Progenitor cell of endocrine pancreas (in vitro differentiated cells): ENCODE results near the gene CEP68. TPM values are rescaled to one million over a fixed set of nuclear protein-coding genes. Genes with fewer than 3 reads are reported as not detected.

Experiments
- DNase-seq: peaks from one replicate; pipeline ENCODE4 v3.0.0; 2021; ENCODE audit warnings: low spot score; ENCODE audit not compliant: unreplicated experiment
- H3K27ac Mint-ChIP-seq: 2 replicates; pipeline ENCODE4 v1.8.0; 2021; ENCODE audit warnings: mild to moderate bottlenecking, moderate library complexity, mixed read lengths
- H3K27me3 Mint-ChIP-seq: 2 replicates; pipeline ENCODE4 v1.8.0; 2021; ENCODE audit warnings: mixed read lengths
- H3K36me3 Mint-ChIP-seq: 2 replicates; pipeline ENCODE4 v1.8.0; 2022; ENCODE audit warnings: mixed read lengths; ENCODE audit not compliant: insufficient read depth
- H3K4me1 Mint-ChIP-seq: 2 replicates; pipeline ENCODE4 v1.8.0; 2021; ENCODE audit warnings: low read depth, mixed read lengths
- H3K4me3 Mint-ChIP-seq: 2 replicates; pipeline ENCODE4 v1.8.0; 2021; ENCODE audit warnings: low read depth, mild to moderate bottlenecking, moderate library complexity, mixed read lengths
- H3K9me3 Mint-ChIP-seq: 2 replicates; pipeline ENCODE4 v1.8.0; 2021; ENCODE audit warnings: low read depth, mixed read lengths
- total RNA-seq: library from RNA; stranded (reverse); gene quantifications from 2 replicates; pipeline ENCODE4 v1.2.1, GENCODE V29; 2021
- TF ChIP-seq, protein P1 (sequence below): fragments of 200-600 bp; sonication (generic); IDR thresholded peaks from one replicate; pipeline ENCODE4 v1.5.0; 2021; ENCODE audit warnings: antibody characterized with exemption, mild to moderate bottlenecking; ENCODE audit not compliant: unreplicated experiment

CEP68 gene
- total RNA-seq, 1 donor from 2014 or later, result 22.0 TPM

- Mint-ChIP-seq H3K27ac (peak overlapping the region; percentile 63), H3K9me3 (peaks cover under 1% of the 10 kb centered on the region), H3K27me3 (no peaks in the 10 kb centered on the region), H3K36me3 (no peaks in the 10 kb centered on the region), H3K4me3 (peak overlapping the region; percentile 74), H3K4me1 (peaks cover 26% of the 10 kb centered on the region)
- TF ChIP-seq, protein P1, sequence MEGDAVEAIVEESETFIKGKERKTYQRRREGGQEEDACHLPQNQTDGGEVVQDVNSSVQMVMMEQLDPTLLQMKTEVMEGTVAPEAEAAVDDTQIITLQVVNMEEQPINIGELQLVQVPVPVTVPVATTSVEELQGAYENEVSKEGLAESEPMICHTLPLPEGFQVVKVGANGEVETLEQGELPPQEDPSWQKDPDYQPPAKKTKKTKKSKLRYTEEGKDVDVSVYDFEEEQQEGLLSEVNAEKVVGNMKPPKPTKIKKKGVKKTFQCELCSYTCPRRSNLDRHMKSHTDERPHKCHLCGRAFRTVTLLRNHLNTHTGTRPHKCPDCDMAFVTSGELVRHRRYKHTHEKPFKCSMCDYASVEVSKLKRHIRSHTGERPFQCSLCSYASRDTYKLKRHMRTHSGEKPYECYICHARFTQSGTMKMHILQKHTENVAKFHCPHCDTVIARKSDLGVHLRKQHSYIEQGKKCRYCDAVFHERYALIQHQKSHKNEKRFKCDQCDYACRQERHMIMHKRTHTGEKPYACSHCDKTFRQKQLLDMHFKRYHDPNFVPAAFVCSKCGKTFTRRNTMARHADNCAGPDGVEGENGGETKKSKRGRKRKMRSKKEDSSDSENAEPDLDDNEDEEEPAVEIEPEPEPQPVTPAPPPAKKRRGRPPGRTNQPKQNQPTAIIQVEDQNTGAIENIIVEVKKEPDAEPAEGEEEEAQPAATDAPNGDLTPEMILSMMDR, result no peak
- no peak for DNase-seq
Measured at GRCh38 chr2:65057054-65057375, 799 bp downstream of the CEP68 start.

- H3K9me3 Mint-ChIP-seq, result no peaks in the 10 kb centered on the region
- H3K27ac Mint-ChIP-seq, result peak overlapping the region; percentile 85
- H3K36me3 Mint-ChIP-seq, result no peaks in the 10 kb centered on the region
- no peaks in the 10 kb centered on the region for H3K27me3 Mint-ChIP-seq
- TF ChIP-seq, protein P1, result no peak
- peak overlapping the region; percentile 74 for H3K4me3 Mint-ChIP-seq
- no peak for DNase-seq
- peaks cover 26% of the 10 kb centered on the region for H3K4me1 Mint-ChIP-seq
Measured at GRCh38 chr2:65057391-65058052, 1.3 kb downstream of the CEP68 start.

DNA sequence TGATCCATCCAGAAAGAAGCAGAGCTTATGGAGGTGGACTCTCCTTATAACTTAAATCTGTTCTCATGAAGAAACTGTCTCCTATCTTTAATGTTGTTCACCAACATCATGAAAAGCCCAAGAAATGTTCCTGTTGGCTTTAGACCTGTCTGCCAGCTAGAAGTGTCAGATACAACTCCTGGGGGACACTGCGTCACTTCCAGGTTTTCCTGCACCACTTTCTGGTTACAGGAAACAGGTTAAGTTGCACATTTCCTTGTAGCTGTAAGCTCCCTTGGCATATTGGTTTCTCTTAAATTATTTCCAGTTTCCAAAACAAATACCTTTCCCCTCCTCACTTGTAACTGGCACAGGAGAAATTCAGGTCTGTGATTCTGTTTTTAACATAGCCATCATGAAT lies 2.9 kb downstream of the CEP68 start:
- H3K27me3 Mint-ChIP-seq, result no peaks in the 10 kb centered on the region
- H3K4me1 Mint-ChIP-seq, result peaks cover 29% of the 10 kb centered on the region
- H3K9me3 Mint-ChIP-seq, result no peaks in the 10 kb centered on the region
- DNase-seq, result no peak
- H3K27ac Mint-ChIP-seq, result no peak overlapping the region
- no peak overlapping the region for H3K4me3 Mint-ChIP-seq
- TF ChIP-seq, protein P1, result no peak
- H3K36me3 Mint-ChIP-seq, result no peaks in the 10 kb centered on the region

DNA sequence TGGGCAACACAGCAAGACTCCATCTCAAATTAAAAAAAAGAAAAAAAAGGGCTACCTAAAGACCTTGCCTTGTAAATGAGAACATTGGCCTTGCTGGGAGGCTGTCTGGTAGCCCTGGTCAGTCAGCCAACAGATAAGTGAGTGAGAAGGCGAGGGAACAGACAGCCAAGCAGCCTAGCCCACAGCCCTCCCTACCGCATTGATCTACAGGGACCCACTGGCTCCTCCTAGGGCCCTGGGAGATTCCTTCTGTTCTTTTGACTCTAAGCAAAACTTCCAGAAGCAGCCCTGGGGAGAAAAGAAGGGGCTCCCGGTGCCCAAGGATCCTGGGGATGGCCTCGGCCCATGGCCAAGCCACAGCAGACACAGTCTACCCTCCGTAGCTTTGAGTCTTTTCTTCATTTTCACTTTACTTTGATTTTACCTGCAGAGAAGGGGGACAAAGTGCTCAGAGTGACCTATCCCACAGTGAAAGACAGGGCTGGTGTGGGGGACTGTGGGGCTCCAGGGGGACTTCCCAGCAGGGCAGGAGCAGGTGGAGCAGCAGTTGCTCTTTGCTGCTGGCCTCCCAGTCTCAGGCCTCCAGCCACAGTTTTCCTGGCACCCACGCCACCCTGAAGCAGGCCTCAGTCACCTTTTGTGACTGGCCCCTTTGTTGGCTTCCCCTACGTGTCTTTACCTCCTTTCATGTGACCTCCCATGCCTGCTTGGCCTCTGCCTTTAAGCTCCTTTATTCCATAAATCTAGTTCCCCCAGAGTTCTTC lies 5.1 kb downstream of the CEP68 start:
- H3K4me1 Mint-ChIP-seq, result peaks cover 23% of the 10 kb centered on the region
- peaks cover 2% of the 10 kb centered on the region for H3K36me3 Mint-ChIP-seq
- no peak for DNase-seq
- TF ChIP-seq, protein P1, result no peak
- no peak overlapping the region for H3K4me3 Mint-ChIP-seq
- H3K27ac Mint-ChIP-seq, result no peak overlapping the region
- no peaks in the 10 kb centered on the region for H3K27me3 Mint-ChIP-seq
- H3K9me3 Mint-ChIP-seq, result no peaks in the 10 kb centered on the region

DNA sequence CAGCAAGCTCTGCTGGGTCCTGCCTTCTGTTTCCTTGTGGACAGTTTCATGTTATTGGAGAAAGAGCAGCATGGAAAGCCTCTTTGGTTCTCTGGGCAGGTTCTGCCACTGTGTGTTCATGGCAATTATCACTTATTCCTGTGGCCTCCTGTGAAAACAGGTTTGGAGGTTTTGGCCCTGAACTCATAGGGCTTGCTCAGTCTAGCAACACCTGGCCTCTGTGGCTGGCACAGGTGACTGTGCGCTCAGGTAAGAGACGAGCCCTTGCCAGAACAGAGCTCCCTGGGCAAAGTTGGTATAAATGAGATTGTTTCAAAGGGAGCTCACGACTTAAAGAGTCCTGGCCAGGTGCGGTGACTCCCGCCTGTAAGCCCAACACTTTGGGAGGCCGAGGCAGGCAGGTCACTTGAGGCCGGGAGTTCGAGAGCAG lies 5.7 kb downstream of the CEP68 start:
- H3K36me3 Mint-ChIP-seq, result peaks cover 2% of the 10 kb centered on the region
- no peak for DNase-seq
- no peak overlapping the region for H3K27ac Mint-ChIP-seq
- no peaks in the 10 kb centered on the region for H3K9me3 Mint-ChIP-seq
- no peak overlapping the region for H3K4me3 Mint-ChIP-seq
- peaks cover 21% of the 10 kb centered on the region for H3K4me1 Mint-ChIP-seq
- TF ChIP-seq, protein P1, result no peak
- H3K27me3 Mint-ChIP-seq, result no peaks in the 10 kb centered on the region
